ENCODE results near the gene RUFY2.

The RUFY2 gene

GRCh38 chr10:68419376-68419775 lies 12.3 kb upstream of the RUFY2 start:
- H3K27ac ChIP-seq: no peak overlapping the region
- no peaks in the 10 kb centered on the region for H3K4me1 ChIP-seq (ENCODE audit: control insufficient read depth in 1 of 2, insufficient read depth in 1 of 2, low read depth in 1 of 2, low read length in 1 of 2)
- H3K9me3 ChIP-seq: no peaks in the 10 kb centered on the region
- H3K27me3 ChIP-seq: no peaks in the 10 kb centered on the region
- peaks cover 61% of the 10 kb centered on the region for H3K36me3 ChIP-seq
- TF ChIP-seq CTCF (IDR thresholded peaks at IDR 0.05): no peak
- H3K4me3 ChIP-seq (ENCODE audit: low read depth in 1 of 2, low read length in 1 of 2): no peak overlapping the region

GRCh38 chr10:68408898-68409518 lies 1.9 kb upstream of the RUFY2 start:
- Histone ChIP-seq H3K27ac (no peak overlapping the region), H3K9me3 (no peaks in the 10 kb centered on the region), H3K36me3 (no peaks in the 10 kb centered on the region), H3K4me1 (ENCODE audit: control insufficient read depth in 1 of 2, insufficient read depth in 1 of 2, low read depth in 1 of 2, low read length in 1 of 2) (peaks cover 9 to 14% of the 10 kb centered on the region in 2 experiments), H3K4me3 (ENCODE audit: low read depth in 1 of 2, low read length in 1 of 2) (no peak overlapping the region), H3K27me3 (peaks cover 5% of the 10 kb centered on the region)
- TF ChIP-seq CTCF (IDR thresholded peaks at IDR 0.05): no peak

GRCh38 chr10:68406111-68406814 lies 814 bp downstream of the RUFY2 start:
- Histone ChIP-seq H3K27me3 (peaks cover 5% of the 10 kb centered on the region), H3K4me1 (ENCODE audit: control insufficient read depth in 1 of 2, insufficient read depth in 1 of 2, low read depth in 1 of 2, low read length in 1 of 2) (peaks cover 9 to 14% of the 10 kb centered on the region in 2 experiments), H3K4me3 (ENCODE audit: low read depth in 1 of 2, low read length in 1 of 2) (peak overlapping the region; percentile 91 to 99), H3K36me3 (no peaks in the 10 kb centered on the region), H3K9me3 (no peaks in the 10 kb centered on the region), H3K27ac (peak overlapping the region; percentile 76)
- no peak for TF ChIP-seq CTCF (IDR thresholded peaks at IDR 0.05)

- H3K27ac ChIP-seq: no peak overlapping the region
Observed at GRCh38 chr10:68403701-68404100, 3.4 kb downstream of the RUFY2 start.

GRCh38 chr10:68402276-68402675 lies 4.8 kb downstream of the RUFY2 start:
- TF ChIP-seq CTCF (IDR thresholded peaks at IDR 0.05): no peak
- H3K4me3 ChIP-seq (ENCODE audit: low read depth in 1 of 2, low read length in 1 of 2): no peak overlapping the region
- H3K27ac ChIP-seq: no peak overlapping the region
- peaks cover 10% of the 10 kb centered on the region for H3K36me3 ChIP-seq
- no peaks in the 10 kb centered on the region for H3K27me3 ChIP-seq
- no peaks in the 10 kb centered on the region for H3K9me3 ChIP-seq
- peaks cover 9 to 11% of the 10 kb centered on the region in 2 experiments for H3K4me1 ChIP-seq (ENCODE audit: control insufficient read depth in 1 of 2, insufficient read depth in 1 of 2, low read depth in 1 of 2, low read length in 1 of 2)

More at GRCh38 chr10:68403701-68404100, 3.4 kb downstream of the RUFY2 start:
- Histone ChIP-seq H3K4me1 (ENCODE audit: control insufficient read depth in 1 of 2, insufficient read depth in 1 of 2, low read depth in 1 of 2, low read length in 1 of 2) (peaks cover 9 to 14% of the 10 kb centered on the region in 2 experiments), H3K9me3 (no peaks in the 10 kb centered on the region), H3K4me3 (ENCODE audit: low read depth in 1 of 2, low read length in 1 of 2) (no peak overlapping the region), H3K27me3 (peaks cover 5% of the 10 kb centered on the region), H3K36me3 (peaks cover 8% of the 10 kb centered on the region)
- no peak for TF ChIP-seq CTCF (IDR thresholded peaks at IDR 0.05)
